T-helper 2 cell treated with Interferon-gamma antibody and Interleukin-4, amounts not matched to agents 100 ng/mL and 5 ng/mL, for 36 hours (primary cell): Measurements from ENCODE around the gene TBC1D32. TPM values are rescaled to one million over a fixed set of nuclear protein-coding genes. Genes with fewer than 3 reads are reported as not detected.
"Not testable (repeated sequence)": the region's sequence is repeated elsewhere in the genome, so short reads cannot be mapped to it uniquely, and the experiment has no call there.

Source experiments
- intact Hi-C: fragments of 100-400 bp; cut with micrococcal nuclease; formaldehyde crosslinking; loops from one replicate; pipeline ENCODE4 v1.15.1; 2023
- total RNA-seq: library from RNA; stranded (reverse); gene quantifications from 2 replicates; pipeline ENCODE4 v1.2.3, GENCODE V29; 2022

Gene TBC1D32, protein sequence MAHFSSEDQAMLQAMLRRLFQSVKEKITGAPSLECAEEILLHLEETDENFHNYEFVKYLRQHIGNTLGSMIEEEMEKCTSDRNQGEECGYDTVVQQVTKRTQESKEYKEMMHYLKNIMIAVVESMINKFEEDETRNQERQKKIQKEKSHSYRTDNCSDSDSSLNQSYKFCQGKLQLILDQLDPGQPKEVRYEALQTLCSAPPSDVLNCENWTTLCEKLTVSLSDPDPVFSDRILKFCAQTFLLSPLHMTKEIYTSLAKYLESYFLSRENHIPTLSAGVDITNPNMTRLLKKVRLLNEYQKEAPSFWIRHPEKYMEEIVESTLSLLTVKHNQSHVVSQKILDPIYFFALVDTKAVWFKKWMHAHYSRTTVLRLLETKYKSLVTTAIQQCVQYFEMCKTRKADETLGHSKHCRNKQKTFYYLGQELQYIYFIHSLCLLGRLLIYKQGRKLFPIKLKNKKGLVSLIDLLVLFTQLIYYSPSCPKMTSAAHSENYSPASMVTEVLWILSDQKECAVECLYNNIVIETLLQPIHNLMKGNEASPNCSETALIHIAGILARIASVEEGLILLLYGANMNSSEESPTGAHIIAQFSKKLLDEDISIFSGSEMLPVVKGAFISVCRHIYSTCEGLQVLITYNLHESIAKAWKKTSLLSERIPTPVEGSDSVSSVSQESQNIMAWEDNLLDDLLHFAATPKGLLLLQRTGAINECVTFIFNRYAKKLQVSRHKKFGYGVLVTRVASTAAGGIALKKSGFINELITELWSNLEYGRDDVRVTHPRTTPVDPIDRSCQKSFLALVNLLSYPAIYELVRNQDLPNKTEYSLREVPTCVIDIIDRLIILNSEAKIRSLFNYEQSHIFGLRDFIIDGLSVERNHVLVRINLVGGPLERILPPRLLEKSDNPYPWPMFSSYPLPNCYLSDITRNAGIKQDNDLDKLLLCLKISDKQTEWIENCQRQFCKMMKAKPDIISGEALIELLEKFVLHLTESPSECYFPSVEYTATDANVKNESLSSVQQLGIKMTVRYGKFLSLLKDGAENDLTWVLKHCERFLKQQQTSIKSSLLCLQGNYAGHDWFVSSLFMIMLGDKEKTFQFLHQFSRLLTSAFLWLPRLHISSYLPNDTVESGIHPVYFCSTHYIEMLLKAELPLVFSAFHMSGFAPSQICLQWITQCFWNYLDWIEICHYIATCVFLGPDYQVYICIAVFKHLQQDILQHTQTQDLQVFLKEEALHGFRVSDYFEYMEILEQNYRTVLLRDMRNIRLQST
- 11.0 and 12.9 TPM in 2 replicates for total RNA-seq

- intact Hi-C loops: loop anchor here (1.0 to 10.0 kb wide), 5 partner anchors 88 to 1137 kb away; partner anchors contain the start of genes HSF2 and SERINC1
Measured at GRCh38 chr6:121334299-121335086, at the start of gene TBC1D32. Gene TBC1D32 (minus strand): TSS chr6:121334480. CDS start chr6:121334430, 50 bp downstream.

GRCh38 chr6:121383478-121383877 lies 49.2 kb upstream of the TBC1D32 start:
- intact Hi-C loops: no loop called here

DNA sequence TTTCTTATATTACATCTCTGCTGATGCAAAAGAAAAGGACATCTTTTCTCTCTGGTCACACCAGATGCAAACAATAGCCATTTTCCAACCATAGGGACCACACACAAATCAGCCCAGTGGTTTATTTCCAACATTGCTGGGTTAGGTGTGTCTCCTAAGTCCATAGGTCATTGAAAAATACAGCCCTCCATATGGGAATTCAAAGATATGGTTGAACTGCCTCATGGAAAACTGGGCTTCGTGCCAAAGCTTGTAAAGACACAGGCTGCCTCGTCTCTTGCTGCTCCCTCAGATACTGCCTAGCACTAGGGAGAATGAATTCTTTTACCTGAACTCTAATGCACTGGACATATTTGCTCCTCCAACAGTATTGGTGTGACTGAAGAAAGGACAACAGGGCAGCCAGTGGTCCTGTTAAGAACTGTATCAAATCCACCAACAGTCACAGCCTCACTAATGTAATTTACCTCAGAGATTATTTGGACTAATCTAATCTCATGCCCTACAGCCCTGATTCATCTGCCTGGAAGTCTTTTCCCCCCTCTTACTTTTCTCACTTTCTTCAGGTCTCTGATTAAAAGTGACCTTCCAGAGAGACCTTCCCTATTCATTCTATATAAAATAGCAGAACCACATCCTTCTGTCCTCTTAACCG lies 48.3 kb upstream of the TBC1D32 start:
- intact Hi-C loops: no loop called here

DNA sequence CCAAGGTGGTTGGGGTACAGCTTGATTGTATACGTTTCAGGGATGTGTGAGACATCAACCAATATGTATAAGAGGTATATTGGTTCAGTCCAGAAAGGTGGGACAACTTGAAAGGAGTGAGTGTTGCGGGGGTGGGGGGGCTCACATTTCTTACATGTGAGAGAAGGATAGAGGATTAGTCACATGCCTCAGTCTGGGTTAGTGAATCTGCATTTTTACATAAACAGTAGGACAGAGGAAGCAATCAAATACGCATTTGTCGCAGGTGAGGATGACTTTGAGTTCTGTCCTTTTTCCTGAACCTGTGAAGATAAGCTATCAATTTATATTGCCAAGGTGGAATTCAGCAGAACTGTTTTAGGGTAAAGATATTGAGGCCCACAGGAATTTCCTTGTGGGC lies 42.1 kb upstream of the TBC1D32 start:
- intact Hi-C loops: no loop called here

DNA sequence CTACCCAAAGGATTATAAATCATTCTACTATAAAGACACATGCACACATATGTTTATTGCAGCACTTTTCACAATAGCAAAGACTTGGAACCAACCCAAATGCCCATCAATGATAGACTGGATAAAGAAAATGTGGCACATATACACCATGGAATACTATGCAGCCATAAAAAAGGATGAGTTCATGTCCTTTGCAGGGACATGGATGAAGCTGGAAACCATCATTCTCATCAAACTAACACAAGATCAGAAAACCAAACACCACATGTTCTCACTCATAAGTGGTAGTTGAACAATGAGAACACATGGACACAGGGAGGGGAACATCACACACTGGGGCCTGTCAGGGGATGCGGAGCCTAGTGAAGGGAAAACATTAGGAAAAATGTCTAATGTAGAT lies 39.9 kb upstream of the TBC1D32 start:
- intact Hi-C loops: not testable (repeated sequence)

- intact Hi-C loops: no loop called here
Measured at GRCh38 chr6:121365536-121366521, 31.5 kb upstream of the TBC1D32 start.

DNA sequence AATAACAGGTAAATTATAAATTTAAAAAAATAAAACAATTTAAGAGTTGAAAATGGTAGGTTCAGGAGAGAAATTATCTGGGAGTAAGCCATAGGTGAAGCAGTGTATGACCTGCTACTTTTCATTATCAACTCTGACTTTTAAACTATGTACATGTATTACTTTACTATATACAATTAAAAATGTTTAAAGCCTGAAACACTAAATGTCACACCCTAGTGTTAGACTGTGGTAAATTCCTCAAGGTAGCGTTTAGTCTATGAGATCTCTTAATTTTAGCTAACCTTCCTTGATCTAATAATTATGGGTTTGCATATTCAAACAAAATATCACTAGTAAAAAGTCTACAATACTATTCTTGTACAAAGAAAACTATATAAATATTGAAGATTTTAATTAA lies 22.3 kb upstream of the TBC1D32 start:
- intact Hi-C loops: no loop called here

DNA sequence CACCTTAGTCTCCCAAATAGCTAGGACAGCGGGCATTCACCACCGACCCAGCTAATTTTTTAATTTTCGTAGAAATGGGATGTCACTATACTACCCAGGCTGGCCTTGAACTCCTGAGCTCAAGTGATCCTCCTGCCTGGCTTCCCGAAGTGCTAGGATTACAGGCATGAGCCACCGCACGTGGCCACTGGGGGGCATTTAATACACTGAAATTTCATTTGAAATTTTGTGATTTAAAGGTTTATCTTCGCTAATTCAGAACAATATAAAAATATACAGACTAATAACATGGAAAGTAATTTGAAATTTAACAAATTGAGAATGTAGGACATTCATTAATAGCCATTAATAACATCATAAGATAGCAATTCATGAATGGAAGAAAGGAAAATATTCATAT lies 20.5 kb upstream of the TBC1D32 start:
- intact Hi-C loops: no loop called here

GRCh38 chr6:121352941-121353340 lies 18.7 kb upstream of the TBC1D32 start:
- intact Hi-C loops: no loop called here

GRCh38 chr6:121351916-121352315 lies 17.6 kb upstream of the TBC1D32 start:
- intact Hi-C loops: no loop called here

DNA sequence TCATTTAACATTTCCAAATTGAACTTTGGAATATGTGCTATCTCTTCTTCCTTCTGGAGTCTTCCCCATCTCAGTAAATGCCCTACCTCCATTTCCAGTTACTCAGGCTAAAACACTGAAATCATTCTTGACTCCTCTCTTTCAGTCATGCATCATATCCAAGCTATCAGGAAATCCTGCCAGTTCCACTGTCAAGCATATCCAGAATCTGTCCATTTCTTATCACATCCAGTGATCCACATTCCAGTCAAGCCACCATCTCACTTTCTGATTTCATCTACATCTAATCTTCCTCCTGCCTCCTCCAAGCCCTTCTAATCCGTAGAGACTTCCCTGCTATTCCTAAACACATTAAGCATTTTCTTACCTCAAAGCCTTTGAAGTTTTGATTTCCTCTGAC lies 15.3 kb upstream of the TBC1D32 start:
- intact Hi-C loops: no loop called here

DNA sequence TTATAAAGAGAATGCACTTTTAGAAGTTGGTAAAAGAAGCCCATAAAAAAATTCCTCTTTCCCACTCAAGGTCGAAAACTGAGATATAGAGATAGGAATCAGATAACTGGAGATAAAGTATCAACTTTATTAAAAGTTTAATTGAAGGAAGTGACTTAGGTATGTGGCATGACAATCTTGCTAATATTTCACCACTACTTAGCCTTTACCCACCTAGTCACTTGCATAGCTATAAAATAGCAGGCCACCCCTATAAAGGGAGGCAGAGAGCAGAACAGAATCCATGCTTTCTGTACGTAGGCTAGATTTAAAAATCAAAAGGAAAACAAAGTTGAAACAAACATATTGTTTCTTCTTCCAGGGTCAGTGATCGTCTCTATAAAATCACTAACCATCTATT lies 13.2 kb upstream of the TBC1D32 start:
- intact Hi-C loops: no loop called here

DNA sequence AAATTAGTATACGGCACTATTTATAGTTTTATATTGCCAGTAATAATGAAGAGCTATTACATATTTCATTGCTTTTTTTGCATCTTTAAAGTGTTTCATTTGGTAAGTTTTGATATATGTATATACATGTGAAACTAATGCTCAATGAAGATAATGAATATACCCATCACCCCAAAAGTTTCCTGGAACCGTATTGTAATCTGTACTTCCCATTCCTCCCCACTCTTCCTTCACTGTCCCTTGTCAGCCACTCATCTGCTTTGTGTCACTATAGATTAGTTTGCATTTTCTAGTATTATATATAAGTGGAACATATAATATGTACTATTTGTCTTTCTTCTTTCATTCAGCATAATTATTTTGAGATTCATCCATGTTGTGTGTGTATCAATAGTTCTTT lies 10.3 kb upstream of the TBC1D32 start:
- intact Hi-C loops: no loop called here

- intact Hi-C loops: loop anchor here (10.0 kb wide), 2 partner anchors 435 to 695 kb away; no protein-coding TSS in a partner anchor
Measured at GRCh38 chr6:121339639-121340226, 5.5 kb upstream of the TBC1D32 start.

DNA sequence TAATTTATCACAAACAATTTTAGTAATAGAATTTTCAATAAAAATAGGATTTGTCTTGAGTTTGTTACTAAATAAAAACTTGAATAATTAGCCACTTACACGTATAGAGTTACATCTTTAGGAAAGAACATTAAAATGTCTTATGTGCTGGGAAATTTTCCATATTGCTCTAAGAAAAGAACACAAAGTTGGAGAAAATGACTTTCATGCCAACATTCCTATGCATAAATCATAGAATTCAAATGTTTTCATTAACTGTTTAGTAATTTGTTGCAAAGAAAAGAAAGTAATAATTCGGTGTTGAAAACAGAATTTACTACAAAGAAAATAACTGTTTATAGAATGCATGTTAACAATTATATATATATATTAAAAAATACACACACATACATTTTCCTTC lies 4.7 kb upstream of the TBC1D32 start:
- intact Hi-C loops: loop anchor here (10.0 kb wide), 2 partner anchors 436 to 696 kb away; no protein-coding TSS in a partner anchor

GRCh38 chr6:121338366-121338765 lies 4.1 kb upstream of the TBC1D32 start:
- intact Hi-C loops: loop anchor here (10.0 kb wide), 2 partner anchors 436 to 696 kb away; no protein-coding TSS in a partner anchor

GRCh38 chr6:121335087-121336008 lies 1.1 kb upstream of the TBC1D32 start:
- intact Hi-C loops: loop anchor here (2.0 to 10.0 kb wide), 3 partner anchors 89 to 699 kb away; no protein-coding TSS in a partner anchor
